ENCODE measurements around the gene GRK4.

GRCh38 chr4:3019145-3019846 lies 55.9 kb downstream of the GRK4 start:
- no peak for TF ChIP-seq CTCF (IDR thresholded peaks at IDR 0.05)
- TF ChIP-seq POLR2A (IDR thresholded peaks at IDR 0.05): no peak
